ENCODE results near the gene KDM3A.

GRCh38 chr2:86417961-86418360 is 23.2 kb upstream of the KDM3A start:
- TF ChIP-seq POLR2AphosphoS5 (IDR thresholded peaks at IDR 0.05) = no peak
- no peak for TF ChIP-seq POLR2A (IDR thresholded peaks at IDR 0.05)
- TF ChIP-seq, protein P1, sequence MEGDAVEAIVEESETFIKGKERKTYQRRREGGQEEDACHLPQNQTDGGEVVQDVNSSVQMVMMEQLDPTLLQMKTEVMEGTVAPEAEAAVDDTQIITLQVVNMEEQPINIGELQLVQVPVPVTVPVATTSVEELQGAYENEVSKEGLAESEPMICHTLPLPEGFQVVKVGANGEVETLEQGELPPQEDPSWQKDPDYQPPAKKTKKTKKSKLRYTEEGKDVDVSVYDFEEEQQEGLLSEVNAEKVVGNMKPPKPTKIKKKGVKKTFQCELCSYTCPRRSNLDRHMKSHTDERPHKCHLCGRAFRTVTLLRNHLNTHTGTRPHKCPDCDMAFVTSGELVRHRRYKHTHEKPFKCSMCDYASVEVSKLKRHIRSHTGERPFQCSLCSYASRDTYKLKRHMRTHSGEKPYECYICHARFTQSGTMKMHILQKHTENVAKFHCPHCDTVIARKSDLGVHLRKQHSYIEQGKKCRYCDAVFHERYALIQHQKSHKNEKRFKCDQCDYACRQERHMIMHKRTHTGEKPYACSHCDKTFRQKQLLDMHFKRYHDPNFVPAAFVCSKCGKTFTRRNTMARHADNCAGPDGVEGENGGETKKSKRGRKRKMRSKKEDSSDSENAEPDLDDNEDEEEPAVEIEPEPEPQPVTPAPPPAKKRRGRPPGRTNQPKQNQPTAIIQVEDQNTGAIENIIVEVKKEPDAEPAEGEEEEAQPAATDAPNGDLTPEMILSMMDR (IDR thresholded peaks at IDR 0.05) = no peak

Measured in suprapubic skin (tissue), 4 donors.